ENCODE data around the gene SNX6. TPM values are rescaled to one million over a fixed set of nuclear protein-coding genes. Genes with fewer than 3 reads are reported as not detected.
"Not testable (repeated sequence)": the region's sequence is repeated elsewhere in the genome, so short reads cannot be mapped to it uniquely, and the experiment has no call there.

The SNX6 gene
- total and polyA plus RNA-seq, 4 donors: 40.9 to 102 (median 74.0) TPM

DNA sequence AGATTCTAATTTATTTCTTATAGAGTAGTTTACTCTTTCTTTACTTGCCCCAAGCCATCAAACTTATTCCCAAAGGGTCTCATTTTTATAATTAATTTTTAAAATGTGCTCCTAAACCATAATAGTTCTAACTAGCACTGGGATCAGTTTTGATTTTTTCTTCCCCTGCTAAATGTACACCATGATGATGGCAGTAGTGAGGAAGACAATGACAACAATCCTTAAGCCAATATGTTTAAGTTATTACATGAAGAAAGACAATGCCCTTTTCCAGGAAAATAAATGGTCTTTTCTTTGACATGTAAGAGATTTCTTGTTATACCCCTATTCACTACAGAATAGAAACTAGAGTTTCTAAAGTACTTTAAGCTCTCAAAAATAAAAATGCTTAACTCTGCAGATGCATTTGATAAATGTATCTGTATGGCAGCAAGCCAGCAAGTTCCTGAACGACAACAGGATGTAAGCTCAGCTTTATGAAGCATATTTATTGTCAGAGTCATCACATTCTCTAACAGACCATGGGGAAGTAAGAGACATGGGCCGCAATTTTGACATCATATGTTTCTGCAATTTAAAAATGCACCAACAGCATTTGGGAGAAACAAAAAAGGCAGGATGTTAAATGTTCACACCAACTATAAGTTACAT lies 36.0 kb upstream of the SNX6 start:
- Histone ChIP-seq H3K36me3 (ENCODE audit: control insufficient read depth in 1 of 2, insufficient read depth in 2 of 2, low read length in 1 of 2) (no peaks in the 10 kb centered on the region), H3K4me1 (ENCODE audit: control insufficient read depth in 1 of 2, insufficient read depth in 2 of 2, low read length in 2 of 2) (no peaks in the 10 kb centered on the region), H3K27ac (ENCODE audit: low read depth in 1 of 2, low read length in 2 of 2) (no peak overlapping the region), H3K9me3 (ENCODE audit: control insufficient read depth, low read length) (no peaks in the 10 kb centered on the region), H3K27me3 (ENCODE audit: control insufficient read depth in 1 of 2, insufficient read depth in 2 of 2, low read length in 1 of 2) (no peaks in the 10 kb centered on the region), H3K4me3 (ENCODE audit: low read length in 2 of 2) (no peak overlapping the region)
- intact Hi-C loops (cut with DNase I): no loop called here
- ATAC-seq (ENCODE audit: low FRiP score): no peak
- 41 to 42% methylated on average over 2 of the region's 2 CpGs for WGBS, 2 donors
- peak in 1 of 2 donors; percentile 67 for DNase-seq

DNA sequence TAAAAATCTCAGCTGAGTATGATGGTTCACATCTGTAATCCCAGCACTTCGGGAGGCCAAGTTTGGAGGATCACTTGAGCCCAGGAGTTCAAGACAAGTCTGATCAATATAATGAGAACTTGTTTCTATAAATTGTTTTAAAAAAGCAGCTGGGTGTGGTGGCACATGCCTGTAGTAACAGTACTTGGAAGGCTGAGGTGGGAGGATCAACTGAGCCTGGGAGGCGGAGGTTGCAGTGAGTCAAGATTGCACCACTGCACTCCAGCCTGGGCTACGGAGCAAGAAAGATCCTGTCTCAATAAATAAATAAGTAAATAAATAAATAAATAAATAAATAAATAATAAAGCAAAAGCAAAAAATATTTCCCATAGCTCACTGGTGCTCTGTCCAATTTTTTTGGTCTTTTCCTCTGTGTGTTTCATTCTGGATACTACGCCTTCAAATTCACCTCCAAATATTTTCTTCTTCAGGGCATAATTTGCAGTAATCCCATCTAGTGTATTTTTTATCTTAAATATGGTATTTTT lies 32.7 kb upstream of the SNX6 start:
- WGBS, 2 donors: 92 to 93% methylated on average over 4 of the region's 4 CpGs
- no peaks in the 10 kb centered on the region for H3K9me3 ChIP-seq (ENCODE audit: control insufficient read depth, low read length)
- no peaks in the 10 kb centered on the region for H3K4me1 ChIP-seq (ENCODE audit: control insufficient read depth in 1 of 2, insufficient read depth in 2 of 2, low read length in 2 of 2)
- H3K27ac ChIP-seq (ENCODE audit: low read depth in 1 of 2, low read length in 2 of 2): no peak overlapping the region
- H3K4me3 ChIP-seq (ENCODE audit: low read length in 2 of 2): no peak overlapping the region
- no peaks in the 10 kb centered on the region for H3K27me3 ChIP-seq (ENCODE audit: control insufficient read depth in 1 of 2, insufficient read depth in 2 of 2, low read length in 1 of 2)
- intact Hi-C loops (cut with DNase I): no loop called here
- H3K36me3 ChIP-seq (ENCODE audit: control insufficient read depth in 1 of 2, insufficient read depth in 2 of 2, low read length in 1 of 2): no peaks in the 10 kb centered on the region
- DNase-seq (no peak), ATAC-seq (ENCODE audit: low FRiP score) (no peak)

DNA sequence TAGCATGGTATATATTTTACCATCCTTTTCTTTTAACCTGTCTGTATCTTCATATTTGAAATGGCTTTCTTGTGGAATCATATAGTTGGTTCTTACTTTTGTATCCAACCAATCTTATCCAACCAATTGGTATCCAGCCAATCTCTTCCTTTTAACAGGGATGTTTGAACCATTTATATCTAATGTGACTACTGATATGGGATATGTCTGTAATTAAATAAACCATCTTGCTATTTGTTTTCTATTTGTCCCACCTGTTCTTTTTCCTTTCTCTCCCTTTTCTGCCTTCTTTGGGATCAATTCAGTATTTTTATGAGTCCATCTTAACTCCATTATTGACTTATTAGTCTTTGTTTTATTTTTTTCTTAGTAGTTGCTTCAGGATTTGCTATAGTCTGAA lies 30.8 kb upstream of the SNX6 start:
- Histone ChIP-seq H3K27ac (ENCODE audit: low read depth in 1 of 2, low read length in 2 of 2) (no peak overlapping the region), H3K9me3 (ENCODE audit: control insufficient read depth, low read length) (no peaks in the 10 kb centered on the region), H3K4me1 (ENCODE audit: control insufficient read depth in 1 of 2, insufficient read depth in 2 of 2, low read length in 2 of 2) (no peaks in the 10 kb centered on the region), H3K4me3 (ENCODE audit: low read length in 2 of 2) (no peak overlapping the region), H3K36me3 (ENCODE audit: control insufficient read depth in 1 of 2, insufficient read depth in 2 of 2, low read length in 1 of 2) (no peaks in the 10 kb centered on the region), H3K27me3 (ENCODE audit: control insufficient read depth in 1 of 2, insufficient read depth in 2 of 2, low read length in 1 of 2) (no peaks in the 10 kb centered on the region)
- intact Hi-C loops (cut with DNase I): no loop called here
- no peak for DNase-seq
- ATAC-seq (ENCODE audit: low FRiP score): no peak

DNA sequence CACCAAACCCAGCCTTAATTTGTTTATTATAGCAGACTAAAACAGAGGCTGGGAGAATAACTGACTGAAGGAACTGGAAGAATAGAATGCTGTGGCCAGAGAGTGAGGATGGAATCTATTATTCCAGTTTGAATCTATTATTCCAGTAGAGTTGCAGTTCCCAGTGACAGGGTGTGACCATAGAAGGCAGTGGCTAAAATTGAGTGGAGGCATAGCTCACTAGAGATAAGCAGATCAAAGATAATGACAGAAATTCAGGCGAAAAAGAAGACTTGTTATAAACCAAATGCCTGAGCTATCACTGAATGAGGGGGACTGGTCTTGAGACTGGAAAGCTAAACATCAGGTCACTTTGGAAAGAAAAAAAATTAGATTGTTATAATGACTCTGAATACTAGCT lies 26.0 kb upstream of the SNX6 start:
- Histone ChIP-seq H3K4me1 (ENCODE audit: control insufficient read depth in 1 of 2, insufficient read depth in 2 of 2, low read length in 2 of 2) (no peaks in the 10 kb centered on the region), H3K4me3 (ENCODE audit: low read length in 2 of 2) (no peak overlapping the region), H3K27me3 (ENCODE audit: control insufficient read depth in 1 of 2, insufficient read depth in 2 of 2, low read length in 1 of 2) (no peaks in the 10 kb centered on the region), H3K27ac (ENCODE audit: low read depth in 1 of 2, low read length in 2 of 2) (no peak overlapping the region), H3K9me3 (ENCODE audit: control insufficient read depth, low read length) (no peaks in the 10 kb centered on the region), H3K36me3 (ENCODE audit: control insufficient read depth in 1 of 2, insufficient read depth in 2 of 2, low read length in 1 of 2) (no peaks in the 10 kb centered on the region)
- DNase-seq (no peak), ATAC-seq (ENCODE audit: low FRiP score) (no peak)
- intact Hi-C loops (cut with DNase I): no loop called here
- WGBS, 2 donors: 49 to 63% methylated on average over 1 of the region's 1 CpG

DNA sequence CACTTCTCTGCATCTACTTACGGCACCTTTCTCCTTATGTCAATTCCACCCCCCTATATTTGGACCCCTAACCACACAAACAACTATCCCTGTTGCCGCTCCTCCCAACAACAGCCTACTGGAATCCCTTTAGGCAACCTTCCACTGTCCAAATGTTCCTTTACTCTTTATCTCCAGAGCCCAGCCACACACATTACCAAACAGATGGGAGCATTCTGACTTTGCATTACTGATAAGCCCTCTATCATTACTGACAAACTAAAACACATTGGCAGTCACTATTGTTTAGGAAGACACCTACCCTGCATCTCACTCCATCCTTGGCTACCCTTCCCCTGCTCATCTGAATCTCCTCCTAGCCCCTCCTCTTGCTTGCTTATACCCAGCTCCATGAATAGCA lies 23.1 kb upstream of the SNX6 start:
- H3K9me3 ChIP-seq (ENCODE audit: control insufficient read depth, low read length); H3K4me1 ChIP-seq (ENCODE audit: control insufficient read depth in 1 of 2, insufficient read depth in 2 of 2, low read length in 2 of 2); DNase-seq; H3K36me3 ChIP-seq (ENCODE audit: control insufficient read depth in 1 of 2, insufficient read depth in 2 of 2, low read length in 1 of 2); ATAC-seq (ENCODE audit: low FRiP score); H3K4me3 ChIP-seq (ENCODE audit: low read length in 2 of 2); intact Hi-C loops (cut with DNase I); H3K27me3 ChIP-seq (ENCODE audit: control insufficient read depth in 1 of 2, insufficient read depth in 2 of 2, low read length in 1 of 2); H3K27ac ChIP-seq (ENCODE audit: low read depth in 1 of 2, low read length in 2 of 2): not testable (repeated sequence)
- WGBS, 2 donors: 96 to 97% methylated on average over 2 of the region's 2 CpGs

DNA sequence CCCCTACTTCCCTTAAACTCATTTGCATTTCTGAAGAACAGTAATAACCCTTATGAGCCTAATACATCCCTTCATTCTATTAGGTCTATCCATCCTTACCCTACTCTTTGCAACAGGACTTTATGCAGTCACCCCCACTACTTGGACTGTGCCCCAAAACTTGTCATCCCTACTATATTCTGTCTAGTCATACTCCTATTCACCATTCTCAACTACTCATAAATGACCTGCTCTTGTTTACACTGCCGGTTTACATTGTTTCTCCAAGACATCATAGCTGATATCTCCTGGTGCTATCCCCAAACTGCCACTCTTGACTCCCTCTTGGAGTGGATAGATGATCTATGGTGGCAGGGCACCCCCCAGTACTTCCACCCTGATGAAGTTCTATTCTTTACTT lies 22.4 kb upstream of the SNX6 start:
- ATAC-seq (ENCODE audit: low FRiP score); H3K27ac ChIP-seq (ENCODE audit: low read depth in 1 of 2, low read length in 2 of 2); intact Hi-C loops (cut with DNase I); DNase-seq; H3K9me3 ChIP-seq (ENCODE audit: control insufficient read depth, low read length); H3K27me3 ChIP-seq (ENCODE audit: control insufficient read depth in 1 of 2, insufficient read depth in 2 of 2, low read length in 1 of 2); H3K4me1 ChIP-seq (ENCODE audit: control insufficient read depth in 1 of 2, insufficient read depth in 2 of 2, low read length in 2 of 2); H3K4me3 ChIP-seq (ENCODE audit: low read length in 2 of 2); H3K36me3 ChIP-seq (ENCODE audit: control insufficient read depth in 1 of 2, insufficient read depth in 2 of 2, low read length in 1 of 2): not testable (repeated sequence)
- WGBS, 2 donors: 86% methylated on average over 1 of the region's 1 CpG

DNA sequence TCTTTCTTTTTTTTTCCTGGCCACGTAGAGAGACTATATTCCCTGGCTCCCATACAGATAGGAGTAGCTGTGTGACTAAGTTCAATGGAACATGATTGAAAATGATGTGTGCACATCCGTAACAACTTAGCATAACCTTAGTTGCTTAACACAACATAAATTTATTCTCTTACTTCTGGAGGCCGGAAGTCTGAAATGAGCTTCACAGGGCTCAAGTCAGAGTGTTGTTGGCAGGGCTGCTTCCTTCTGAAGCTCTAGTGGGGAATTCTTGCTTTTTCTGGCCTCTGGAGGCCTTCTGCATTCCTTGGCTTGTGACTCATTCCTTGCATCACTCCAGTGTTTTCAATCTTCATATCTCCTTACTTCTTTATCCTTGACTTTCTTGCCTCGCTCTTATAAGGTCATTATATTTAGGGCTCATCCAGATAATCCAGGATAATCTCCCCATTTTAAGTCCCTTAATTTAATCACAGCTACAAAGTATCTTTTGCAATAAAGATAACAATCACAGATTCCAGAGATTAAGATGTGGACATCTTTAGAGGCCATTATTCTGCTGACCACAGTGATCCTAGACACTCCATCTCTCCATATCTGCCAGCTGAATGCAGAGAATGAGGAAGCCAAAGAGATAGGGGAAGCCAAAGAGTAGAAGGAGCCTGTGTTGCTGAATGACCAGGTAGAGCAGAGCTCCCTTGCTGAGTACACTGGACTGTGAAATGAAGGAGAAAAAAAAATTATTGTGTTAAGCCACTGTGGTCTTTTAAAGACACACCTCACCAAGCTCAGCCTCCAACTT lies 21.0 kb upstream of the SNX6 start:
- Histone ChIP-seq H3K27ac (ENCODE audit: low read depth in 1 of 2, low read length in 2 of 2) (peak overlapping the region in 1 of 2 donors; percentile 67), H3K4me3 (ENCODE audit: low read length in 2 of 2) (no peak overlapping the region), H3K9me3 (ENCODE audit: control insufficient read depth, low read length) (no peaks in the 10 kb centered on the region), H3K36me3 (ENCODE audit: control insufficient read depth in 1 of 2, insufficient read depth in 2 of 2, low read length in 1 of 2) (no peaks in the 10 kb centered on the region), H3K4me1 (ENCODE audit: control insufficient read depth in 1 of 2, insufficient read depth in 2 of 2, low read length in 2 of 2) (no peaks in the 10 kb centered on the region), H3K27me3 (ENCODE audit: control insufficient read depth in 1 of 2, insufficient read depth in 2 of 2, low read length in 1 of 2) (no peaks in the 10 kb centered on the region)
- ATAC-seq (ENCODE audit: low FRiP score): peak; percentile 78
- DNase-seq: peak in 1 of 2 donors; percentile 71
- WGBS, 2 donors: 10 to 16% methylated on average over 4 of the region's 4 CpGs
- intact Hi-C loops (cut with DNase I): no loop called here

DNA sequence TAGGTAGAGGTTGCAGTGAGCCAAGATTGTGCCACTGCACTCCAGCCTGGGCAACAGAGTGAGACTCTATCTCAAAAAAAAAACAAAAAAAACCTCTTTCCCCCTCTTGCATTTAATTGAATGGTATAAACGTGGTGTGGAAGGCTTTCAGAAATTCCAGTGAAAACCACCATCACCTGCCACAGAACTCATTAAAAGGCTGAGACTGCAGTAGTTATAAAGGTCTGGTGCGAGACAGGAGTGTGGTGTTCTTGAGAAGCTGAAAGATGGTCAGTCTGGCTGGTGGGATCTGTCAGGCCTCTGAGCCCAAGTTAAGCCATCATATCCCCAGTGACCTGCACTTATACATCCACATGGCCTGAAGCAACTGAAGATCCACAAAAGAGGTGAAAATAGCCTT lies 20.1 kb upstream of the SNX6 start:
- ATAC-seq (ENCODE audit: low FRiP score); H3K4me3 ChIP-seq (ENCODE audit: low read length in 2 of 2); intact Hi-C loops (cut with DNase I); H3K27me3 ChIP-seq (ENCODE audit: control insufficient read depth in 1 of 2, insufficient read depth in 2 of 2, low read length in 1 of 2); H3K9me3 ChIP-seq (ENCODE audit: control insufficient read depth, low read length); H3K4me1 ChIP-seq (ENCODE audit: control insufficient read depth in 1 of 2, insufficient read depth in 2 of 2, low read length in 2 of 2); H3K36me3 ChIP-seq (ENCODE audit: control insufficient read depth in 1 of 2, insufficient read depth in 2 of 2, low read length in 1 of 2); DNase-seq: not testable (repeated sequence)
- peak overlapping the region in 1 of 2 donors; percentile 17 for H3K27ac ChIP-seq (ENCODE audit: low read depth in 1 of 2, low read length in 2 of 2)
- WGBS, 2 donors: 85 to 88% methylated on average over 2 of the region's 2 CpGs

DNA sequence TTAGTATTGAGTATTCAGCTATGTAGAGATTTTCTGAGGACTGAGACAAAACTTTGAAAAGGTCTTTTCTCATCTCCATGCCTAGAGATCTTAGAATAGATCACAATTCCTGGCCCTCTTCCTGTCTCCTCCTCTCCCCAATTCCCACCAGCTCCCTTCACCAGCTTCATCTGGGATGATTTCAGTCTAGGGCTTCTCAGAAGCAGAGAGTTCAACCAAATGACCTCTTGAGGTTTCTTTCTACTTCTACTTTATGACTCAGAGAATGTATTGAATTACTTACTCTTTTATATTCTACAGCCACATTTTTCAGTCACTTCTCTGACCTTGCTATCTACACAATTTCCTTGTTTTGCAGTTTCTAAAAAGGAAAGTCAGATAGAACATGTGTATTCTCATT lies 19.4 kb upstream of the SNX6 start:
- no peaks in the 10 kb centered on the region for H3K36me3 ChIP-seq (ENCODE audit: control insufficient read depth in 1 of 2, insufficient read depth in 2 of 2, low read length in 1 of 2)
- no peak overlapping the region for H3K27ac ChIP-seq (ENCODE audit: low read depth in 1 of 2, low read length in 2 of 2)
- H3K9me3 ChIP-seq (ENCODE audit: control insufficient read depth, low read length): no peaks in the 10 kb centered on the region
- H3K4me3 ChIP-seq (ENCODE audit: low read length in 2 of 2): no peak overlapping the region
- intact Hi-C loops (cut with DNase I): no loop called here
- H3K27me3 ChIP-seq (ENCODE audit: control insufficient read depth in 1 of 2, insufficient read depth in 2 of 2, low read length in 1 of 2): no peaks in the 10 kb centered on the region
- no peak for DNase-seq
- no peaks in the 10 kb centered on the region for H3K4me1 ChIP-seq (ENCODE audit: control insufficient read depth in 1 of 2, insufficient read depth in 2 of 2, low read length in 2 of 2)
- no peak for ATAC-seq (ENCODE audit: low FRiP score)

Measured in aorta (tissue), 5 donors.